DOHH2 (cell line): ENCODE results near the gene CNOT4.
"Not testable (repeated sequence)": the region's sequence is repeated elsewhere in the genome, so short reads cannot be mapped to it uniquely, and the experiment has no call there.

ENCODE experiments used
- H3F3A ChIP-seq: fragments of 200-600 bp; sonication (generic), shearing (Covaris generic); 2 replicates; pipeline ENCODE4 v1.6.0; 2016; ENCODE audit warnings: antibody characterized with exemption, mild to moderate bottlenecking; ENCODE audit not compliant: control insufficient read depth, insufficient read depth
- H3K27ac ChIP-seq: fragments of 200-600 bp; sonication (generic); 2 replicates; pipeline ENCODE4 v1.5.1; 2014; ENCODE audit warnings: low read depth, mild to moderate bottlenecking, low read length, moderate library complexity
- H3K27me3 ChIP-seq: fragments of 200-600 bp; sonication (generic); 2 replicates; pipeline ENCODE4 v1.6.1; 2014; ENCODE audit warnings: mild to moderate bottlenecking, low read length, mixed read lengths; ENCODE audit not compliant: control insufficient read depth
- H3K36me3 ChIP-seq: fragments of 200-600 bp; sonication (generic); 2 replicates; pipeline ENCODE4 v1.6.1; 2014; ENCODE audit warnings: mild to moderate bottlenecking, low read length, moderate library complexity, mixed read lengths; ENCODE audit not compliant: control insufficient read depth
- H3K4me1 ChIP-seq: fragments of 200-600 bp; sonication (generic); 2 replicates; pipeline ENCODE4 v1.6.1; 2014; ENCODE audit warnings: mild to moderate bottlenecking, low read length, mixed read lengths; ENCODE audit not compliant: control insufficient read depth
- H3K4me2 ChIP-seq: fragments of 200-600 bp; sonication (generic); 2 replicates; pipeline ENCODE4 v1.6.0; 2014; ENCODE audit warnings: mild to moderate bottlenecking, low read length, moderate library complexity
- H3K4me3 ChIP-seq: fragments of 200-600 bp; sonication (generic); 2 replicates; pipeline ENCODE4 v1.5.1; 2014; ENCODE audit warnings: mild to moderate bottlenecking, low read length, mixed read lengths
- H3K79me2 ChIP-seq: fragments of 200-600 bp; sonication (generic); 2 replicates; pipeline ENCODE4 v1.6.1; 2014; ENCODE audit warnings: mild to moderate bottlenecking, low read length, mixed read lengths; ENCODE audit not compliant: control insufficient read depth
- H3K9me2 ChIP-seq: fragments of 200-600 bp; sonication (generic); replicated peaks from 2 replicates; pipeline ENCODE4 v1.6.1; 2014; ENCODE audit warnings: mild to moderate bottlenecking, low read length, mixed read lengths; ENCODE audit not compliant: control insufficient read depth
- H3K9me3 ChIP-seq: fragments of 200-600 bp; sonication (generic); 2 replicates; pipeline ENCODE4 v1.6.1; 2014; ENCODE audit warnings: antibody characterized with exemption, low read length, mixed read lengths; ENCODE audit not compliant: control insufficient read depth, insufficient read depth
- H4K20me1 ChIP-seq: fragments of 200-600 bp; sonication (generic); 2 replicates; pipeline ENCODE4 v1.6.0; 2014; ENCODE audit warnings: low read depth, mild to moderate bottlenecking, antibody characterized with exemption, low read length, moderate library complexity; ENCODE audit not compliant: control insufficient read depth, insufficient read depth
- EZH2phosphoT487 ChIP-seq: fragments of 200-600 bp; sonication (generic); IDR thresholded peaks from 2 replicates; pipeline ENCODE4 v1.6.1; 2017; ENCODE audit warnings: borderline replicate concordance, mild to moderate bottlenecking, antibody characterized with exemption, low read length, moderate library complexity, mixed read lengths
- TF ChIP-seq, protein P1 (sequence below): fragments of 200-600 bp; sonication (generic); IDR thresholded peaks from one replicate; pipeline ENCODE4 v1.5.1; 2014; ENCODE audit warnings: antibody characterized with exemption, mild to moderate bottlenecking, low read depth, low read length; ENCODE audit not compliant: poor library complexity, severe bottlenecking

Gene CNOT4

DNA sequence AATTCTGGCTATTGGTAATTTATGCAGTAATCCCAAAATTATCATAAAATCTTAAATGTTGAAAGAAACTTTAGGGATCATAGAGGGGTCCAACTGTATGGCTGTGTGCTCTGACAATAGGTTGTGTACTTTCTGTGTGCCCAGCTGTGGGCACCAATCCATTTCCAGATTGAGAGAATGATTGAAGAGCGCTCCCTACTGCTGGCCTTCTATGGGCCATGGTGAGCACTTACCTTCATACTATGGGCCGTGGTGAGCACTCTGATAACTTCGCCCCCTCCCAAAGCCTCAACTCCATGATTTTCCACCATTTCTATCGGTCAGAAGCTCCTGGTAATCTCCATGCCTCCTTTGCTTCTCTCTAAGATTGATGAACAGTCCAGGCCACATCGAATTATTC is 157.6 kb downstream of the CNOT4 start:
- Histone ChIP-seq H3K27ac (no peak overlapping the region), H3K4me2 (no peak overlapping the region), H4K20me1 (no peaks in the 10 kb centered on the region), H3K27me3 (peaks cover 12% of the 10 kb centered on the region; the same call in 1 of the 2 replicates), H3K36me3 (no peaks in the 10 kb centered on the region), H3K4me1 (no peaks in the 10 kb centered on the region), H3K79me2 (no peaks in the 10 kb centered on the region), H3F3A (no peaks in the 10 kb centered on the region), H3K9me2 (no peaks in the 10 kb centered on the region), H3K9me3 (no peaks in the 10 kb centered on the region), H3K4me3 (no peak overlapping the region)
- TF ChIP-seq EZH2phosphoT487: no peak
- TF ChIP-seq, protein P1, sequence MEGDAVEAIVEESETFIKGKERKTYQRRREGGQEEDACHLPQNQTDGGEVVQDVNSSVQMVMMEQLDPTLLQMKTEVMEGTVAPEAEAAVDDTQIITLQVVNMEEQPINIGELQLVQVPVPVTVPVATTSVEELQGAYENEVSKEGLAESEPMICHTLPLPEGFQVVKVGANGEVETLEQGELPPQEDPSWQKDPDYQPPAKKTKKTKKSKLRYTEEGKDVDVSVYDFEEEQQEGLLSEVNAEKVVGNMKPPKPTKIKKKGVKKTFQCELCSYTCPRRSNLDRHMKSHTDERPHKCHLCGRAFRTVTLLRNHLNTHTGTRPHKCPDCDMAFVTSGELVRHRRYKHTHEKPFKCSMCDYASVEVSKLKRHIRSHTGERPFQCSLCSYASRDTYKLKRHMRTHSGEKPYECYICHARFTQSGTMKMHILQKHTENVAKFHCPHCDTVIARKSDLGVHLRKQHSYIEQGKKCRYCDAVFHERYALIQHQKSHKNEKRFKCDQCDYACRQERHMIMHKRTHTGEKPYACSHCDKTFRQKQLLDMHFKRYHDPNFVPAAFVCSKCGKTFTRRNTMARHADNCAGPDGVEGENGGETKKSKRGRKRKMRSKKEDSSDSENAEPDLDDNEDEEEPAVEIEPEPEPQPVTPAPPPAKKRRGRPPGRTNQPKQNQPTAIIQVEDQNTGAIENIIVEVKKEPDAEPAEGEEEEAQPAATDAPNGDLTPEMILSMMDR: no peak

DNA sequence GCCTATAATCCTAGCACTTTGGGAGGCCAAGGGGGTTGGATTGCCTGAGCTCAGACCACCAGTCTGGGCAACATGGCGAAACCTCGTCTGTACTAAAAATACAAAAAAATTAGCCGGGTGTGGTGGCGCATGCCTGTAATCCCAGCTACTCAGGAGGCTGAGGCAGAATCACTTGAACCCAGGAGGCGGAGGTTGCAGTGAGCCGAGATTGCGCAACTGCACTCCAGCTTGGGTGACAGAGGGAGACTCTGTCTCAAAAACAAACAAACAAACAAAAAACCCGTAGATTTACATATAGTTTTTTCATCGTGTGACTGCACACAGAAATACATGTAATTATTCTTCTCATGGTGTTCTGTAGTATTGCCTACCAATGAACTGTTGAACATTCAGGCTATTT is 158.8 kb downstream of the CNOT4 start:
- not testable (repeated sequence) for H3K36me3 ChIP-seq, H3K79me2 ChIP-seq, H3K9me3 ChIP-seq, H3K9me2 ChIP-seq, H3K4me3 ChIP-seq, H3K4me2 ChIP-seq, H3F3A ChIP-seq, H4K20me1 ChIP-seq, H3K27ac ChIP-seq, H3K4me1 ChIP-seq
- peaks cover 13% of the 10 kb centered on the region; the same call in 1 of the 2 replicates for H3K27me3 ChIP-seq

DNA sequence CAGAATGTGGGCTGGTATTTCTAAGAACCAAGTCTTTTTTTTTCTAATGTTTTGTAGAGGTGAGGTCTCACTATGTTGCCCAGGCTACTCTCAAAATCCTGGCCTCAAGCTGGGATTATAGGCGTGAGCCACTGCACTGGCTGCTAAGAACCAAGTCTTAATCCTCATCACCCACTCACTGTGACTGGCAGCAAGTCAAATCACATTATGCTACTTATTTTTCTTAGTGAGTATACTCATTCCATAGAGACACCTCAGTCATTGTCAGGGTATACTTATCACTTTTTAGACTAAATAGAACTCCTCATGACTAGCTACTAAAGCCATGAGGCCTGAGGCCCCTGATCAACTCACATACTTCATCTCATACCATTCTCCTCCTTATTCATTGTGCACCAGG is 160.2 kb downstream of the CNOT4 start:
- Histone ChIP-seq H3K79me2 (no peaks in the 10 kb centered on the region), H3K36me3 (no peaks in the 10 kb centered on the region), H3K27me3 (peaks cover 6% of the 10 kb centered on the region; the same call in 1 of the 2 replicates), H3K4me2 (no peak overlapping the region), H3F3A (no peaks in the 10 kb centered on the region), H3K4me3 (no peak overlapping the region), H3K4me1 (no peaks in the 10 kb centered on the region), H3K27ac (no peak overlapping the region), H4K20me1 (no peaks in the 10 kb centered on the region), H3K9me2 (no peaks in the 10 kb centered on the region), H3K9me3 (no peaks in the 10 kb centered on the region)
- TF ChIP-seq EZH2phosphoT487: no peak
- TF ChIP-seq, protein P1: no peak

DNA sequence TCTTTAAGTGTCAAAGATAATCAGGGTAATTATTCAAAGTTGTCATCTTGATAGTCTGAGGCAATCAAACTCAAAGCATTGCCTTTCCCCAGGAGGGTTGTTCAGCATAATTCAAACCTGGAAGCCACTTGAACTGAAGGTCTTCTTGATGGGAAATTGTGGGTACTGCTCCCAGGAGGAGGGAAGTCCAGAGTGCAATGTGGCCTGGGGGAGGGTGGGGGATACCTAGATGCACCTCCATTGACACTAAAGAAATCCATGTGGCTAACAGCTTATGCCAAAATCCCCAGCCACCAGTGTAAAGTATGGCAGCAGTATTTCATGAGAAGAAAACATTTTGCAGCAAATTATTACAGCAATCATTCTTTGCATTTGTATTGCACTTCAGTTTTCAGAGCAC is 161.4 kb downstream of the CNOT4 start:
- H3K9me3 ChIP-seq: no peaks in the 10 kb centered on the region
- H3K27ac ChIP-seq: no peak overlapping the region
- H3K4me1 ChIP-seq: no peaks in the 10 kb centered on the region
- no peaks in the 10 kb centered on the region for H3K79me2 ChIP-seq
- no peak overlapping the region for H3K4me3 ChIP-seq
- no peak overlapping the region for H3K4me2 ChIP-seq
- H3K9me2 ChIP-seq: no peaks in the 10 kb centered on the region
- TF ChIP-seq EZH2phosphoT487: no peak
- TF ChIP-seq, protein P1: no peak
- H3K27me3 ChIP-seq: 0 out of 2 replicates have a peak, but pooled peaks cover 3% of the 10 kb centered on the region
- no peaks in the 10 kb centered on the region for H3F3A ChIP-seq
- no peaks in the 10 kb centered on the region for H4K20me1 ChIP-seq
- H3K36me3 ChIP-seq: no peaks in the 10 kb centered on the region
